Astrocyte of the spinal cord (primary cell): Measurements from ENCODE around the gene ZNF821.
"Not testable (repeated sequence)": the region's sequence is repeated elsewhere in the genome, so short reads cannot be mapped to it uniquely, and the experiment has no call there.

ENCODE experiments used
- DNase-seq: peaks from one replicate; pipeline ENCODE4 v3.0.0; 2011; ENCODE audit warnings: low read depth, low spot score
- H3K4me3 ChIP-seq: 2 replicates; pipeline ENCODE4 v1.5.1; 2011; ENCODE audit warnings: low read depth, mild to moderate bottlenecking, low read length, moderate library complexity
- in situ Hi-C: cut with HindIII; loops from 2 replicates; pipeline ENCODE4 v1.10.0; 2017; ENCODE audit warnings: low sequenced_read_pairs
- TF ChIP-seq, protein P1 (sequence below): IDR thresholded peaks from 2 replicates; pipeline ENCODE4 v1.5.1; 2012; ENCODE audit warnings: low read depth, mild to moderate bottlenecking, low read length, inconsistent platforms

Gene ZNF821

GRCh38 chr16:71843572-71843971 is 40.4 kb downstream of the ZNF821 start:
- in situ Hi-C loops, result no loop called here
- H3K4me3 ChIP-seq, result no peak overlapping the region
- TF ChIP-seq, protein P1, sequence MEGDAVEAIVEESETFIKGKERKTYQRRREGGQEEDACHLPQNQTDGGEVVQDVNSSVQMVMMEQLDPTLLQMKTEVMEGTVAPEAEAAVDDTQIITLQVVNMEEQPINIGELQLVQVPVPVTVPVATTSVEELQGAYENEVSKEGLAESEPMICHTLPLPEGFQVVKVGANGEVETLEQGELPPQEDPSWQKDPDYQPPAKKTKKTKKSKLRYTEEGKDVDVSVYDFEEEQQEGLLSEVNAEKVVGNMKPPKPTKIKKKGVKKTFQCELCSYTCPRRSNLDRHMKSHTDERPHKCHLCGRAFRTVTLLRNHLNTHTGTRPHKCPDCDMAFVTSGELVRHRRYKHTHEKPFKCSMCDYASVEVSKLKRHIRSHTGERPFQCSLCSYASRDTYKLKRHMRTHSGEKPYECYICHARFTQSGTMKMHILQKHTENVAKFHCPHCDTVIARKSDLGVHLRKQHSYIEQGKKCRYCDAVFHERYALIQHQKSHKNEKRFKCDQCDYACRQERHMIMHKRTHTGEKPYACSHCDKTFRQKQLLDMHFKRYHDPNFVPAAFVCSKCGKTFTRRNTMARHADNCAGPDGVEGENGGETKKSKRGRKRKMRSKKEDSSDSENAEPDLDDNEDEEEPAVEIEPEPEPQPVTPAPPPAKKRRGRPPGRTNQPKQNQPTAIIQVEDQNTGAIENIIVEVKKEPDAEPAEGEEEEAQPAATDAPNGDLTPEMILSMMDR, result no peak
- DNase-seq, result no peak

- in situ Hi-C loops, result no loop called here
Observed at GRCh38 chr16:71840052-71840451, 43.9 kb downstream of the ZNF821 start.

GRCh38 chr16:71837150-71837549 is 46.8 kb downstream of the ZNF821 start:
- in situ Hi-C loops, result no loop called here
- DNase-seq, result no peak
- TF ChIP-seq, protein P1, result no peak
- H3K4me3 ChIP-seq, result no peak overlapping the region

More at GRCh38 chr16:71840052-71840451, 43.9 kb downstream of the ZNF821 start:
- no peak overlapping the region for H3K4me3 ChIP-seq
- TF ChIP-seq, protein P1, result no peak
- no peak for DNase-seq

GRCh38 chr16:71834291-71834690 is 49.7 kb downstream of the ZNF821 start:
- no peak overlapping the region for H3K4me3 ChIP-seq
- no peak for DNase-seq
- TF ChIP-seq, protein P1, result no peak
- in situ Hi-C loops, result no loop called here

GRCh38 chr16:71832112-71832511 is 51.9 kb downstream of the ZNF821 start:
- DNase-seq, in situ Hi-C loops, H3K4me3 ChIP-seq: not testable (repeated sequence)

DNA sequence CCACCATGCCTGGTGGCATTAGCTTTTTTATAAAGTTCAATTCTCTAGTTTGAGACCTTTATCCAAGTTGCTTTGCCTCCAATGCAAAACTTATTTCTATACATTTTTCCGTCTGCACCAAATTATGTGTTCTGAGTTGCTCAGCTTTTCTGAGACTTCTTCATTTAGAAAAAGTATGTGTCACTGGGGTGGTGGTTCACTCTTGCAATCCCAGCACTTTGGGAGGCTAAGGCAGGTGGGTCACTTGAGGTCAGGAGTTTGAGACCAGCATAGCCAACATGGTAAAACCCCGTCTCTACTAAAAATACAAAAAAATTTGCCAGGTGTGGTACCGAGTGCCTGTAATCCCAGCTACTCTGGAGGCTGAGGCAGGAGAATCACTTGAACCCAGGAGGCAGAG is 52.3 kb downstream of the ZNF821 start:
- DNase-seq, in situ Hi-C loops, H3K4me3 ChIP-seq: not testable (repeated sequence)

DNA sequence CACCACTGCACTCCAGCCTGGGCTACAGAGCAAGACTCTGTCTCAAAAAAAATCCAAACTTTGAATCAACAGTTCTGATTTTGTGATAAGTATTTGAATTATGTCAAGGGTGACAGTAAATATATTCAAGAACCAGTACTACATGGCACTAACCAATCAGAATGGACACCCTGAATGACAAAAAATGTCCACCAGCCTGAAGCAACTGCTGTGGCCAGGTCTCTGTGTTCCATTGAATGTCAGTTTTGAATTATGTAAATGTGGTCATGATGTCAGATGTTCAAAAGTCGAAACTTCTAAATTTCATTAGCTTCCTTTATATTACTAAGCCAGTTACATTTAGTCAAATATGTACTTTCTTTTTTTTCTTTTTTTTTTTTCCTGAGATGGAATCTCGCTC is 53.6 kb downstream of the ZNF821 start:
- in situ Hi-C loops, result no loop called here

DNA sequence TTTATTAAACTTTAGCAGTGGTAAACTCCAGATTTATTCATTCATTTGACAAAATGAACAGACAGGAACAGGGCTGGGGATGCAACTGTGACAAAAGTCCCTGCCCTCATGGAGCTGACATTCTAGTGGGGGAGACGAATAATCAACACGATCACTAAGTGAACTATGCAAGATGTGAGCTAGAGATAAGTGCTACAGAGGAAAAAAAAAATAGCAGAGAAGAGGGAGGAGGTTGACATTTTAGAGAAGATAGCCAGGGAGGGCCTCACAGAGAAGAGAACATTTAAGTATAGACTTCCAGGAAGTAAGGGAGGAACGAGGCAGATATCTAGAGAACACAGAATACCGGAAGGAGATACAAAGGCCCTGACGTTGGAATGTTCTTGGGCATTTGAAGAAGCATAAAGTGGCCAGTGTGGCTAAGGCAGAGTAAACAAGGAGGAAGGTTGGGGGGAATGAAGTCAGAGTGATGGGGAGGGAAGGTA is 57.4 kb downstream of the ZNF821 start:
- TF ChIP-seq, protein P1, result no peak
- DNase-seq, result no peak
- in situ Hi-C loops, result no loop called here
- no peak overlapping the region for H3K4me3 ChIP-seq

More for the DNA sequence above, 53.6 kb downstream of the ZNF821 start:
- TF ChIP-seq, protein P1, result no peak
- DNase-seq, result no peak
- H3K4me3 ChIP-seq, result no peak overlapping the region

DNA sequence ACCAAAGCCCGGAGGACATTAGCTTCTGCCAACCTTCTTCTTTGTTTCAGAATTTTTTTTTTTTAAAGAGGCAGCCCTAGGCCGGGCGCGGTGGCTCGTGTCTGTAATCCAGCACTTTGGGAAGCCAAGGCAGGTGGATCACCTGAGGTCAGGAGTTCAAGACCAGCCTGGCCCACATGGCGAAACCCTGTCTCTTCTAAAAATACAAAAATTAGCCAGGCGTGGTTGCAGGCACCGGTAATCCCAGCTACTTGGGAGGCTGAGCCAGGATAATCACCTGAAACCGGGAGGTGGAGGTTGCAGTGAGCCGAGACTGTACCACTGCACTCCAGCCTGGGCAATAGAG is 66.9 kb downstream of the ZNF821 start:
- DNase-seq, H3K4me3 ChIP-seq, in situ Hi-C loops: not testable (repeated sequence)
